ENCODE measurements around the gene NR4A3. TPM values are rescaled to one million over a fixed set of nuclear protein-coding genes. Genes with fewer than 3 reads are reported as not detected.

Gene NR4A3
- total and polyA plus RNA-seq, 10 of the 15 experiments (the other 5 are each of a cell fraction or from before 2014, with no cell fraction given), result 0.04 to 2.1 (median 0.64) TPM; not detected in 1

GRCh38 chr9:99819123-99819855 lies 2.4 kb upstream of the NR4A3 start (continued):
- TF ChIP-seq ZNF592 (IDR thresholded peaks at IDR 0.05) (peak; percentile 34; the same call in 1 of the 2 replicates), BHLHE40 (IDR thresholded peaks at IDR 0.05; ENCODE audit: borderline replicate concordance in 1 of 2, low read depth in 2 of 2, low read length in 1 of 2) (peak; percentile 86 to 97), KLF5 (IDR thresholded peaks at IDR 0.05; ENCODE audit: partially characterized antibody) (peak; percentile 83), USF1 (IDR thresholded peaks at IDR 0.05; ENCODE audit: borderline replicate concordance, extremely low read length, insufficient read depth, low read depth, low read length) (peak; percentile 18), MYB (IDR thresholded peaks at IDR 0.05; ENCODE audit: borderline replicate concordance, low read depth, low read length) (peak; percentile 66; the same call in 1 of the 2 replicates), EP300 (IDR thresholded peaks at IDR 0.05; ENCODE audit: borderline replicate concordance in 1 of 2, control insufficient read depth in 1 of 2, low read depth in 2 of 2, low read length in 2 of 2) (peak; percentile 94), KAT2A (conservative IDR thresholded peaks at IDR 0.05; ENCODE audit: control insufficient read depth, low read depth, low read length) (no peak), USF2 (IDR thresholded peaks at IDR 0.05; ENCODE audit: borderline replicate concordance, low read depth, low read length) (no peak; the same call in 1 of the 2 replicates), RELB (IDR thresholded peaks at IDR 0.05; ENCODE audit: low read depth) (peak; percentile 84), ZBTB40 (IDR thresholded peaks at IDR 0.05; ENCODE audit: borderline replicate concordance) (peak; percentile 54; the same call in 1 of the 2 replicates), NRF1 (conservative IDR thresholded peaks at IDR 0.05; ENCODE audit: low read depth, low read length) (no peak), CREB1 (IDR thresholded peaks at IDR 0.05; ENCODE audit: low read depth) (no peak), IRF5 (IDR thresholded peaks at IDR 0.05; ENCODE audit: borderline replicate concordance) (no peak)

All from GM12878 (cell line).